GM12864 (cell line): Measurements from ENCODE around the gene NEURL1.

ENCODE experiments used
- DNase-seq: peaks from one replicate; pipeline ENCODE4 v3.0.0-alpha.2; 2011; ENCODE audit warnings: low read depth
- H3K4me3 ChIP-seq: 2 replicates; pipeline ENCODE4 v1.5.1; 2011; ENCODE audit warnings: mild to moderate bottlenecking, low read depth, low read length, control low read depth
- CTCF ChIP-seq: IDR thresholded peaks from 2 replicates; pipeline ENCODE4 v1.5.1; 2011; ENCODE audit warnings: low read depth, mild to moderate bottlenecking, moderate library complexity, low read length, control low read depth, inconsistent platforms; ENCODE audit errors: missing control alignments

The NEURL1 gene

DNA sequence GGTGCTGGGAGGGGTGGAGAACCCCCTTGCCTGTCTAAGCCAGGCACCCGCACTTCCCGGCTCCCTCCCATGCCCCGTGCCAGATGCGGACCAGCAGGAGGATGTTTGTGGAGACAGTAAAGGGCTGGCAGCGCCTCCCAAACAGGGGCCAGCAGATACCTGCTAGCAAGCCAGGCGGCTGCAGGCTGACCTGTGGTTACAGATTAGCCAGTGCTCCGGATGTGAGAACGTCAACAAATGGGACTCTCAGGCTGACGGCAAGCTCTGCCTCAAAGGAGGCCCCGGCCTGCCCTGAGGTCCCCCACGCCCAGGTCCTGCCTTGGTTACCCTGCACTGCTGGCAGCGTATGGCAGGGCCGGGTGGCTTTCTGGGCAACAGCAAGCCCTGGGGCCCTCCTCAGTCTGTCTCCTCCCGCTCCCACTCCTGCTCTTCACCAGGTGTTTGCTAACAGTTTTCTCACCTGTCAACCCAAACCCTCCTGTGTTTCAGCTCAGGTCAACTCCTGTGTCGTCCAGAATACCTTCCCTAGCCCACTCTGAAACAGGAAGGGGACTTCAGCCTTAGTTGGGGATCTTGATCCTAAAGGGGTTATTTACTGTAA is 85.4 kb downstream of the NEURL1 start:
- no peak for TF ChIP-seq CTCF
- no peak for DNase-seq
- no peak overlapping the region for H3K4me3 ChIP-seq

DNA sequence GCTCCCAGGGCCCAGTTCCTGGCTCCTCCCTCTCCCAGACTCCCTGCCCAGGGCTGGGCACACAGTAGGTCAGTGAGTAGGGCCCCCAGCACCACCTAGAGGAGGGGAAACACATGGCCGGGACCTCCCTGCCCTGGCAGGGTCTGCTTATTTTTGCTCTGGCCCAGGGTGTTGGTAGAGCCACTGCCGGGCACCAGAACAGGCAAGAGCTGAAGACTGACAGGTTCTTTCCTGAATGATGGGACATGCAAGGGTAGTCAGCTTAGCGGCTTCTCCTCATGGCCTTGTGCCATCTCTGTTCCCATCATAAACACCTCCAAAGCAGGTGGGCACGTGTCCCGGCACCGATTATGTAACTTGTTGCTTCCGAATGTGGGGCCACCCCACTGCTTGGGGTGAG is 86.5 kb downstream of the NEURL1 start:
- TF ChIP-seq CTCF = no peak
- H3K4me3 ChIP-seq = no peak overlapping the region
- DNase-seq = no peak

DNA sequence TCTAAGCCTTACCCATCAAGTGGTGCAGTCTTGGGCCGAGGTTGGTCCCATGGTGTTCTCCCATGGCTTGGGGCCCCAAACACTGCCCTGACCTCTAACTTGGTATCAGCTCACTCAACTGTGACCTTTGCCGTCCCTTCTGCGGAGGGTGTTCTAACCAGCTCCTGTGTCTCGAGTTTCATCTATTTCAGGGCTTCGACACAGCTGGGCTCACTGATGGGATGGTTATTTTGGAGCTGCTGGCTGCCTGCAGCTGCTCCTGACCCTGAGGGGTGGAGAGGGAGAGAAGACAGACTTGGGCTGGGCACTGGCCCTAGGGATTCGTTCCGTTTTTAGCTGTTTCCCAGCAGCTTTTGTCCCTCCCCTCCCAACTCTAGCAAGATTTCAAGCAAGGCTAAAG is 86.9 kb downstream of the NEURL1 start:
- TF ChIP-seq CTCF = no peak
- no peak for DNase-seq
- H3K4me3 ChIP-seq = no peak overlapping the region

DNA sequence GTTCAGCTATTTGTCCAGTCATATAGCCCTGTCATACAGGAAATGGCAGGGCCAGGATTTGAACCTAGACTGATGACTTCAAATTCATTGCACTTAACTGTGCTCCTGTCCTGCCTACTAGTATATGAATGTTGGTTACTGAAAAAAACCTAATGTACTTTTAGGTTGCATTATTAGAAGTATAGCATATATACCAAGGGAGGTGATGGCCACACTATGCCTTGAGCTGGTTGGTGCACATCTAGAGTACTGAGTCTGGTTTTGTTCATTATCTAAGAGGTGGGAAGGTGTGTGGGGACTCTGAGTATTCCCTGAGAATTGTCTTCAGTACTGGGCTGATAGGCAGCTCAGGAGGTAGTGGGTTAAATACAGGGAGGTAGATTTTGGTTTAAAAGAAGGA is 88.0 kb downstream of the NEURL1 start:
- TF ChIP-seq CTCF = no peak
- H3K4me3 ChIP-seq = no peak overlapping the region
- no peak for DNase-seq

DNA sequence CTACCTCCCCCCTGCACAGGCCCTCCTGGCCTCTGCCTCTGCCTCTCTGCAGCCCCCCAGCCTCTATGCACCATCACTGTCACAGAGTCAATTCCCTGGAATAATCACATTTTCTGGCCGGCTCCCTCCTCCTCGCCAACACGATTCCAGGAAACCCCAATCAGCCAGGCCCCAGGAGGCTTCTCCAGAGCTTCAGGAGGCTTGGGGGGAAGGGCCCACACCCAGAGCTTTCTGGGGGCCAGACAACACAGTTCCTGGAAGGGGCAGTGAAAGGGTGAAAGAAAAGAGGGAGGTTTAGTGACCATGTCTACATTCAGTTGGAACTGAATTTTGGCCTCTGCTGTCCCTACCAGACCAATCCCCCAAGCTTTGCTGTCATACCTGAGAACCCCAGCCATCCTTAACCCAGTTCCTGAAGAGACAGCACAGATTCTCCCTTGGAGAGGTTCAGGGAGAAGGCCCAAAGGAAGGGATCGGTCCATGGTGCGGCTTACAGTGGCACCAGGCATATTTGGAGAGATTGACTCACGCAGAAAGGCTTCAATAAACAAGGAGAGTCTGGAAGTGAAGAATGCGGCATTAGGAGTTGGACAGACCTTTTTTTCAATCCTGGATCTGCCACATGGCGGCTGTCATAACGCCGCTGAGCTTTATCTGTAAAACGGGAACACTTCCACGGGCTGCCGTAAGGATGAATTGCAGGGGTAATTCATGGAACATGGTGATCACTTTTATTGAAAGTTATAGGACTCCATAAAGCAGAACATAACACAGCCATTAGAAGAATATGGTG is 89.0 kb downstream of the NEURL1 start:
- no peak overlapping the region for H3K4me3 ChIP-seq
- TF ChIP-seq CTCF = no peak
- DNase-seq = no peak

- peak overlapping the region; percentile 55; the same call in 1 of the 2 replicates for H3K4me3 ChIP-seq
- no peak for TF ChIP-seq CTCF
- no peak for DNase-seq
These were observed 90.3 kb downstream of the NEURL1 start for GRCh38 chr10:103583871-103584215.
